Stimulated activated CD4-positive, alpha-beta T cell treated with anti-CD3 and anti-CD28 coated beads, TNF-alpha, amount 100 ng/mL, for 48 hours (primary cell): ENCODE measurements around the gene LGALS12.

ENCODE experiments used
- DNase-seq, 3 donors: peaks; one replicate each; pipeline ENCODE4 v3.0.0-alpha.2; 2020; ENCODE audit warnings: low read depth in 3 of 3

The LGALS12 gene

GRCh38 chr11:63505857-63506528 lies at the start of gene LGALS12:
LGALS12 (plus strand) TSS chr11:63506084; CDS start chr11:63506459, 375 bp downstream.
- DNase-seq = no peak

- no peak for DNase-seq
Measured at GRCh38 chr11:63459586-63459985, 46.3 kb upstream of the LGALS12 start.

- no peak for DNase-seq
Measured at GRCh38 chr11:63462137-63462536, 43.7 kb upstream of the LGALS12 start.

GRCh38 chr11:63470311-63470710 lies 35.6 kb upstream of the LGALS12 start:
- no peak for DNase-seq

GRCh38 chr11:63472372-63472771 lies 33.5 kb upstream of the LGALS12 start:
- no peak for DNase-seq

GRCh38 chr11:63476618-63477017 lies 29.3 kb upstream of the LGALS12 start:
- DNase-seq = no peak

- DNase-seq = peak; percentile 6 to 19 (median 17)
Measured at GRCh38 chr11:63478896-63479295, 27.0 kb upstream of the LGALS12 start.

- DNase-seq = no peak
Measured at GRCh38 chr11:63480039-63480438, 25.8 kb upstream of the LGALS12 start.

GRCh38 chr11:63485777-63486176 lies 20.1 kb upstream of the LGALS12 start:
- DNase-seq = no peak

GRCh38 chr11:63488789-63489188 lies 17.1 kb upstream of the LGALS12 start:
- DNase-seq = no peak

- DNase-seq = no peak
Measured at GRCh38 chr11:63489879-63490278, 16.0 kb upstream of the LGALS12 start.

- DNase-seq = no peak
Measured at GRCh38 chr11:63490551-63491239, 15.2 kb upstream of the LGALS12 start, which contains the start of gene PLAAT5. PLAAT5 (minus strand) TSS chr11:63491167; CDS start chr11:63491034, 133 bp downstream.

- DNase-seq = no peak
Measured at GRCh38 chr11:63491240-63491587, 14.7 kb upstream of the LGALS12 start.

- DNase-seq = no peak
Measured at GRCh38 chr11:63491636-63492372, 14.1 kb upstream of the LGALS12 start.

- DNase-seq = no peak
Measured at GRCh38 chr11:63492441-63492840, 13.4 kb upstream of the LGALS12 start.

GRCh38 chr11:63493127-63493526 lies 12.8 kb upstream of the LGALS12 start:
- DNase-seq = no peak

- DNase-seq = no peak
Measured at GRCh38 chr11:63494975-63495374, 10.9 kb upstream of the LGALS12 start.

- no peak for DNase-seq
Measured at GRCh38 chr11:63499874-63500273, 6.0 kb upstream of the LGALS12 start.

GRCh38 chr11:63501236-63501635 lies 4.6 kb upstream of the LGALS12 start:
- no peak for DNase-seq

GRCh38 chr11:63502252-63502820 lies 3.5 kb upstream of the LGALS12 start:
- no peak for DNase-seq

- no peak for DNase-seq
Measured at GRCh38 chr11:63503492-63503891, 2.4 kb upstream of the LGALS12 start.

- DNase-seq = no peak
Measured at GRCh38 chr11:63504054-63504453, 1.8 kb upstream of the LGALS12 start.
